Stimulated activated naive CD8-positive, alpha-beta T cell treated with anti-CD3 and anti-CD28 coated beads, Interleukin-15, Interleukin-2, amounts not matched to agents 100 U/mL and 50 U/mL, for 24 hours (primary cell): ENCODE data around the gene COQ7.

Experiments used
- ATAC-seq: fragments of 150-1000 bp; cut with Tn5 transposase; one replicate; pipeline ENCODE4 v1.10.0; 2021
- DNase-seq: peaks from one replicate; pipeline ENCODE4 v3.0.0; 2021

Gene COQ7

GRCh38 chr16:19067349-19068236 is at the start of gene COQ7:
Gene COQ7, plus strand, starts transcription at chr16:19067614. Its CDS starts 51 bp downstream, at chr16:19067665.
- ATAC-seq = peak; percentile 93

GRCh38 chr16:19020689-19021088 is 46.7 kb upstream of the COQ7 start:
- ATAC-seq (no peak), DNase-seq (no peak)

More at GRCh38 chr16:19067349-19068236, at the start of gene COQ7:
- DNase-seq = peak; percentile 98

GRCh38 chr16:19021747-19022146 is 45.7 kb upstream of the COQ7 start:
- DNase-seq = no peak
- ATAC-seq = no peak

GRCh38 chr16:19027416-19027815 is 40.0 kb upstream of the COQ7 start:
- no peak for ATAC-seq

GRCh38 chr16:19029980-19030379 is 37.4 kb upstream of the COQ7 start:
- ATAC-seq = no peak
- no peak for DNase-seq

More at GRCh38 chr16:19027416-19027815, 40.0 kb upstream of the COQ7 start:
- DNase-seq = no peak

- ATAC-seq (no peak), DNase-seq (no peak)
Measured at GRCh38 chr16:19031738-19032137, 35.7 kb upstream of the COQ7 start.

GRCh38 chr16:19033761-19034160 is 33.7 kb upstream of the COQ7 start:
- no peak for DNase-seq
- ATAC-seq = no peak

GRCh38 chr16:19040400-19040799 is 27.0 kb upstream of the COQ7 start:
- DNase-seq = no peak
- ATAC-seq = no peak

- DNase-seq (no peak), ATAC-seq (no peak)
Measured at GRCh38 chr16:19044769-19045168, 22.6 kb upstream of the COQ7 start.

- ATAC-seq = no peak
- no peak for DNase-seq
Measured at GRCh38 chr16:19046062-19046461, 21.4 kb upstream of the COQ7 start.

GRCh38 chr16:19062706-19063105 is 4.7 kb upstream of the COQ7 start:
- DNase-seq = no peak
- ATAC-seq = no peak

GRCh38 chr16:19066988-19067348 is 446 bp upstream of the COQ7 start:
- no peak for ATAC-seq
- no peak for DNase-seq

- DNase-seq (no peak), ATAC-seq (no peak)
Measured at GRCh38 chr16:19068237-19068815, 912 bp downstream of the COQ7 start.

GRCh38 chr16:19071811-19072777 is 4.7 kb downstream of the COQ7 start:
- ATAC-seq (no peak), DNase-seq (peak; percentile 68)

- DNase-seq (no peak), ATAC-seq (no peak)
Measured at GRCh38 chr16:19073344-19073743, 5.9 kb downstream of the COQ7 start.

GRCh38 chr16:19073863-19074262 is 6.4 kb downstream of the COQ7 start:
- DNase-seq (no peak), ATAC-seq (no peak)

- DNase-seq = no peak
- no peak for ATAC-seq
Measured at GRCh38 chr16:19075511-19075910, 8.1 kb downstream of the COQ7 start.

GRCh38 chr16:19077879-19078278 is 10.5 kb downstream of the COQ7 start:
- DNase-seq = no peak
- no peak for ATAC-seq

GRCh38 chr16:19083670-19084069 is 16.3 kb downstream of the COQ7 start:
- DNase-seq = no peak
- no peak for ATAC-seq

GRCh38 chr16:19084139-19084538 is 16.7 kb downstream of the COQ7 start:
- ATAC-seq (no peak), DNase-seq (no peak)

GRCh38 chr16:19084879-19085278 is 17.5 kb downstream of the COQ7 start:
- DNase-seq (no peak), ATAC-seq (no peak)

- DNase-seq (no peak), ATAC-seq (no peak)
Measured at GRCh38 chr16:19085679-19086200, 18.3 kb downstream of the COQ7 start.
